ENCODE results near the gene RARA. TPM values are rescaled to one million over a fixed set of nuclear protein-coding genes. Genes with fewer than 3 reads are reported as not detected.

RARA gene
- total RNA-seq, 1 donor from 2014 or later, result 19.5 TPM

GRCh38 chr17:40320756-40321523 lies 12.0 kb downstream of the RARA start:
- no peak for TF ChIP-seq CTCF (conservative IDR thresholded peaks at IDR 0.05; ENCODE audit: low read depth, low read length)
- no peak overlapping the region for H3K4me3 ChIP-seq (ENCODE audit: low read depth, low read length)

GRCh38 chr17:40321524-40321929 lies 12.5 kb downstream of the RARA start:
- TF ChIP-seq CTCF (conservative IDR thresholded peaks at IDR 0.05; ENCODE audit: low read depth, low read length), result no peak
- H3K4me3 ChIP-seq (ENCODE audit: low read depth, low read length), result no peak overlapping the region
- no peak for DNase-seq (ENCODE audit: low read depth)

More at GRCh38 chr17:40320756-40321523, 12.0 kb downstream of the RARA start:
- no peak for DNase-seq (ENCODE audit: low read depth)

- no peak for DNase-seq (ENCODE audit: low read depth)
- TF ChIP-seq CTCF (conservative IDR thresholded peaks at IDR 0.05; ENCODE audit: low read depth, low read length), result no peak
- peak overlapping the region; percentile 43 for H3K4me3 ChIP-seq (ENCODE audit: low read depth, low read length)
These were observed 13.0 kb downstream of the RARA start for GRCh38 chr17:40321961-40322357.

- H3K4me3 ChIP-seq (ENCODE audit: low read depth, low read length), result peak overlapping the region; percentile 43
- DNase-seq (ENCODE audit: low read depth), result no peak
- no peak for TF ChIP-seq CTCF (conservative IDR thresholded peaks at IDR 0.05; ENCODE audit: low read depth, low read length)
These were observed 13.7 kb downstream of the RARA start for GRCh38 chr17:40322358-40323315.

- H3K4me3 ChIP-seq (ENCODE audit: low read depth, low read length), result no peak overlapping the region
- TF ChIP-seq CTCF (conservative IDR thresholded peaks at IDR 0.05; ENCODE audit: low read depth, low read length), result no peak
- DNase-seq (ENCODE audit: low read depth), result no peak
These were observed 14.7 kb downstream of the RARA start for GRCh38 chr17:40323391-40324381.

Measured in epithelial cell of proximal tubule (primary cell).